Epidermal melanocyte (primary cell): ENCODE results near the gene TMEM131L.

Experiments
- DNase-seq: peaks from one replicate; pipeline ENCODE4 v3.0.0; 2011; ENCODE audit warnings: low spot score; ENCODE audit not compliant: insufficient read length

TMEM131L gene

GRCh38 chr4:153684182-153684970 is 218.2 kb downstream of the TMEM131L start, which contains the start of gene TLR2:
TLR2 (plus strand) TSS chr4:153684280; CDS start chr4:153702908, 18,628 bp downstream.
- DNase-seq = no peak

DNA sequence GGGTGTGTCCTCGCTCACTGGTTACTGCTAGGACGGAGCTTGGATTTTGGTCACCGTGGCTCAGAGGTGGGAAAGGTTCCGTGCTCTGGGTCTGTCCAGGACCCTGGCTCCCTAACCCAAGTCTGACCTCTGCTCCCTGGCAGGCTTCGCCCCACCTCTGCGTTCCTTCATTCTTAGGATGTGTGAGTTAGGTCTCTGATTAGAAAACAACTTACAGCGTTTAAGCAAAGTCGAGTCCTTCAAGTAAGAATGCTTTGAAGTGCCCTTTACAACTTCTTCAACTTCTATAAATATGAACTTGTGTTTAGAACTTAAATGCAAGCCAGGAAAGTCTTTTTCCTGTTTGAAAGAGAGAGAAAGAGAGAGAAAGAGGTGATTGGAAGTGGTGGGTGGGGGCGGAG is 218.8 kb downstream of the TMEM131L start:
- no peak for DNase-seq
